Measurements from ENCODE around the gene RGS6.

GRCh38 chr14:71996610-71997009, 64.4 kb downstream of the RGS6 start:
- TF ChIP-seq EP300 (IDR thresholded peaks at IDR 0.05) (no peak), CTCF (IDR thresholded peaks at IDR 0.05) (no peak), POLR2A (IDR thresholded peaks at IDR 0.05) (no peak)
